Activated CD8-positive, alpha-beta memory T cell treated with anti-CD3 and anti-CD28 coated beads, Interleukin-2, amount 50 U/mL, for 1 hour (primary cell): ENCODE measurements around the gene TRRAP.
"Not testable (repeated sequence)": the region's sequence is repeated elsewhere in the genome, so short reads cannot be mapped to it uniquely, and the experiment has no call there.

Experiments used
- DNase-seq: peaks from one replicate; pipeline ENCODE4 v3.0.0-alpha.2; 2020; ENCODE audit errors: extremely low read depth

TRRAP gene

GRCh38 chr7:98866351-98866750, 12.0 kb upstream of the TRRAP start:
- no peak for DNase-seq

GRCh38 chr7:98866765-98867164, 11.6 kb upstream of the TRRAP start:
- DNase-seq = no peak

- DNase-seq = no peak
Measured at GRCh38 chr7:98868450-98868849, 9.9 kb upstream of the TRRAP start.

- DNase-seq = no peak
Measured at GRCh38 chr7:98869027-98869596, 9.2 kb upstream of the TRRAP start.

GRCh38 chr7:98869597-98870120, 8.7 kb upstream of the TRRAP start, which contains the start of gene TMEM130:
Gene TMEM130, minus strand, starts transcription at chr7:98870014. Its CDS starts 153 bp downstream, at chr7:98869861.
- no peak for DNase-seq

- peak; percentile 40 for DNase-seq
Measured at GRCh38 chr7:98870121-98870651, 8.1 kb upstream of the TRRAP start.

- DNase-seq = no peak
Measured at GRCh38 chr7:98870807-98871491, 7.4 kb upstream of the TRRAP start.

GRCh38 chr7:98872328-98872924, 5.9 kb upstream of the TRRAP start:
- DNase-seq = no peak

GRCh38 chr7:98873610-98874009, 4.7 kb upstream of the TRRAP start:
- not testable (repeated sequence) for DNase-seq

- no peak for DNase-seq
Measured at GRCh38 chr7:98874942-98875341, 3.4 kb upstream of the TRRAP start.

- DNase-seq = no peak
Measured at GRCh38 chr7:98875501-98875900, 2.8 kb upstream of the TRRAP start.

GRCh38 chr7:98877146-98877545, 1.2 kb upstream of the TRRAP start:
- DNase-seq = no peak

GRCh38 chr7:98877692-98878364, 504 bp upstream of the TRRAP start:
- no peak for DNase-seq

GRCh38 chr7:98879198-98879978, 1.1 kb downstream of the TRRAP start:
- DNase-seq = peak; percentile 36

GRCh38 chr7:98879979-98880315, 1.6 kb downstream of the TRRAP start:
- no peak for DNase-seq

GRCh38 chr7:98880485-98880884, 2.2 kb downstream of the TRRAP start:
- DNase-seq = no peak

- no peak for DNase-seq
Measured at GRCh38 chr7:98881561-98882315, 3.4 kb downstream of the TRRAP start.

GRCh38 chr7:98884416-98884815, 6.1 kb downstream of the TRRAP start:
- no peak for DNase-seq

- no peak for DNase-seq
Measured at GRCh38 chr7:98887038-98887437, 8.7 kb downstream of the TRRAP start.

GRCh38 chr7:98892609-98893008, 14.3 kb downstream of the TRRAP start:
- no peak for DNase-seq

GRCh38 chr7:98899816-98900215, 21.5 kb downstream of the TRRAP start:
- DNase-seq = no peak
